ENCODE results near the gene LY9.

GRCh38 chr1:160835751-160836150 is 39.8 kb downstream of the LY9 start:
- TF ChIP-seq, protein P1, sequence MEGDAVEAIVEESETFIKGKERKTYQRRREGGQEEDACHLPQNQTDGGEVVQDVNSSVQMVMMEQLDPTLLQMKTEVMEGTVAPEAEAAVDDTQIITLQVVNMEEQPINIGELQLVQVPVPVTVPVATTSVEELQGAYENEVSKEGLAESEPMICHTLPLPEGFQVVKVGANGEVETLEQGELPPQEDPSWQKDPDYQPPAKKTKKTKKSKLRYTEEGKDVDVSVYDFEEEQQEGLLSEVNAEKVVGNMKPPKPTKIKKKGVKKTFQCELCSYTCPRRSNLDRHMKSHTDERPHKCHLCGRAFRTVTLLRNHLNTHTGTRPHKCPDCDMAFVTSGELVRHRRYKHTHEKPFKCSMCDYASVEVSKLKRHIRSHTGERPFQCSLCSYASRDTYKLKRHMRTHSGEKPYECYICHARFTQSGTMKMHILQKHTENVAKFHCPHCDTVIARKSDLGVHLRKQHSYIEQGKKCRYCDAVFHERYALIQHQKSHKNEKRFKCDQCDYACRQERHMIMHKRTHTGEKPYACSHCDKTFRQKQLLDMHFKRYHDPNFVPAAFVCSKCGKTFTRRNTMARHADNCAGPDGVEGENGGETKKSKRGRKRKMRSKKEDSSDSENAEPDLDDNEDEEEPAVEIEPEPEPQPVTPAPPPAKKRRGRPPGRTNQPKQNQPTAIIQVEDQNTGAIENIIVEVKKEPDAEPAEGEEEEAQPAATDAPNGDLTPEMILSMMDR (IDR thresholded peaks at IDR 0.05 in 8 of 11, conservative IDR thresholded peaks at IDR 0.05 in 3 of 11): no peak
- TF ChIP-seq POLR2A (IDR thresholded peaks at IDR 0.05) (no peak), POLR2AphosphoS5 (IDR thresholded peaks at IDR 0.05) (no peak)

Data from spleen (tissue), 7 donors.